Fibroblast of lung (primary cell): ENCODE results near the gene CEP72. TPM values are rescaled to one million over a fixed set of nuclear protein-coding genes. Genes with fewer than 3 reads are reported as not detected.

ENCODE experiments used
- DNase-seq, 2 donors: peaks; one replicate each; pipeline versions ENCODE4 v3.0.0 to v3.0.0-alpha.2; 2010; ENCODE audit warnings: low read depth in 2 of 2
- H2AFZ ChIP-seq: 2 replicates; pipeline ENCODE4 v1.5.1; 2012; ENCODE audit warnings: low read length, control low read depth, inconsistent platforms
- H3K27ac ChIP-seq: 2 replicates; pipeline ENCODE4 v1.5.1; 2011; ENCODE audit warnings: low read length, control low read depth; ENCODE audit not compliant: insufficient read depth
- H3K27me3 ChIP-seq: 2 replicates; pipeline ENCODE4 v1.5.1; 2011; ENCODE audit warnings: mild to moderate bottlenecking, low read length; ENCODE audit not compliant: control insufficient read depth, insufficient read depth
- H3K36me3 ChIP-seq: 2 replicates; pipeline ENCODE4 v1.5.1; 2011; ENCODE audit warnings: low read length; ENCODE audit not compliant: control insufficient read depth, insufficient read depth
- H3K4me1 ChIP-seq: 2 replicates; pipeline ENCODE4 v1.5.1; 2011; ENCODE audit warnings: low read length; ENCODE audit not compliant: control insufficient read depth, insufficient read depth; ENCODE audit errors: extremely low read depth
- H3K4me2 ChIP-seq: 2 replicates; pipeline ENCODE4 v1.5.1; 2011; ENCODE audit warnings: low read length, control low read depth; ENCODE audit not compliant: insufficient read depth; ENCODE audit errors: extremely low read depth
- H3K4me3 ChIP-seq, 4 experiments: fragments of 200-600 bp in 1 of 4; sonication (generic) in 1 of 4; replicated peaks in 1 of 4; 2 replicates each; pipeline ENCODE4 v1.5.1; 2011 to 2016; ENCODE audit warnings: low read length in 4 of 4, low read depth in 3 of 4, mild to moderate bottlenecking in 3 of 4, control low read depth in 2 of 4, inconsistent platforms in 1 of 4, mixed read lengths in 1 of 4; ENCODE audit not compliant: insufficient read depth in 1 of 4; ENCODE audit errors: control extremely low read depth in 1 of 4
- H3K79me2 ChIP-seq: 2 replicates; pipeline ENCODE4 v1.5.1; 2012; ENCODE audit warnings: mild to moderate bottlenecking, low read length, inconsistent platforms; ENCODE audit not compliant: control insufficient read depth, insufficient read depth
- H3K9ac ChIP-seq: 2 replicates; pipeline ENCODE4 v1.5.1; 2011; ENCODE audit warnings: mild to moderate bottlenecking, low read length, control low read depth; ENCODE audit not compliant: insufficient read depth
- H3K9me3 ChIP-seq: 2 replicates; pipeline ENCODE4 v1.5.1; 2012; ENCODE audit warnings: low read depth, low read length; ENCODE audit not compliant: control insufficient read depth, insufficient read depth
- H4K20me1 ChIP-seq: 2 replicates; pipeline ENCODE4 v1.5.1; 2011; ENCODE audit warnings: low read length; ENCODE audit not compliant: control insufficient read depth, insufficient read depth; ENCODE audit errors: extremely low read depth
- EZH2 ChIP-seq: IDR thresholded peaks from 2 replicates; pipeline ENCODE4 v1.5.1; 2012; ENCODE audit warnings: low read length, control low read depth, mild to moderate bottlenecking; ENCODE audit errors: missing control alignments
- polyA plus RNA-seq, 2 donors: library from polyadenylated mRNA; depleted of rRNA in 1 of 2; stranded (reverse) in 1 of 2; unstranded in 1 of 2; fragments of >200 nt; gene quantifications; 2 replicates each; pipeline ENCODE4 v1.2.1, GENCODE V29; 2011 to 2012; ENCODE audit warnings: missing spikeins in 1 of 2
- total RNA-seq: library from RNA; depleted of rRNA; stranded (reverse); fragments of >200 nt; gene quantifications from 2 replicates; pipeline ENCODE4 v1.2.1, GENCODE V29; 2014
- TF ChIP-seq, protein P1 (sequence below), 2 donors: IDR thresholded peaks in 1 of 2; conservative IDR thresholded peaks in 1 of 2; 1 replicate in 1 of 2; 2 replicates in 1 of 2; pipeline ENCODE4 v1.5.1; 2011 to 2012; ENCODE audit warnings: low read length in 2 of 2, control low read depth in 1 of 2, inconsistent platforms in 1 of 2, low read depth in 1 of 2, mild to moderate bottlenecking in 1 of 2

Gene CEP72
- total and polyA plus RNA-seq, 2 donors (not counting 1 experiment from before 2014, with no cell fraction given), result 0.92 to 2.5 TPM

DNA sequence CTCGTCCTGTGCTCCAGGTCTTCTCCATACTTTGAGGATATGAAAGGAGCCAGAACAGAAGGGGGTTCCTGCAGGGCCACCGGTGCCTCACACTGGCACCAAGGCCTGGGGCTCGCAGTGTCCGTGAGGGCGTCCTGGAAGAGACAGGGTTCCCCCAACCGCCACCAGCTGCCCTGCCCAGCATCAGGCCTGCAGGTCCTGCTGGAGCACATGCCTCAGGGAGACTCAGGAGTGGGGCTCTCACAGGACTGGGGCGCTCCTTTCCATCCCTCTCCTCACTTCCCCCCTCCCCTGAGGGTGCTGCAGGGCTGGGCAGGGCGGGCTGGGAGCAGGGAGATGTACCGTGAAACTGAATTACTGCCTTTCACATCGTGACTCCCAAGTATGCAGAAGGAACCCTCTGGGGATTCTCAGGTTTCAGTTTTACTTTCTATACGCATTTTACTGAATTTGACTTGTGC is 31.7 kb downstream of the CEP72 start:
- Histone ChIP-seq H3K4me3 (no peak overlapping the region), H4K20me1 (no peaks in the 10 kb centered on the region), H3K4me1 (no peaks in the 10 kb centered on the region), H3K27me3 (no peaks in the 10 kb centered on the region), H3K9me3 (no peaks in the 10 kb centered on the region), H3K79me2 (no peaks in the 10 kb centered on the region), H3K4me2 (no peak overlapping the region), H2AFZ (no peak overlapping the region), H3K27ac (no peak overlapping the region), H3K9ac (no peak overlapping the region), H3K36me3 (peaks cover 17% of the 10 kb centered on the region)
- no peak for TF ChIP-seq EZH2
- TF ChIP-seq, protein P1, sequence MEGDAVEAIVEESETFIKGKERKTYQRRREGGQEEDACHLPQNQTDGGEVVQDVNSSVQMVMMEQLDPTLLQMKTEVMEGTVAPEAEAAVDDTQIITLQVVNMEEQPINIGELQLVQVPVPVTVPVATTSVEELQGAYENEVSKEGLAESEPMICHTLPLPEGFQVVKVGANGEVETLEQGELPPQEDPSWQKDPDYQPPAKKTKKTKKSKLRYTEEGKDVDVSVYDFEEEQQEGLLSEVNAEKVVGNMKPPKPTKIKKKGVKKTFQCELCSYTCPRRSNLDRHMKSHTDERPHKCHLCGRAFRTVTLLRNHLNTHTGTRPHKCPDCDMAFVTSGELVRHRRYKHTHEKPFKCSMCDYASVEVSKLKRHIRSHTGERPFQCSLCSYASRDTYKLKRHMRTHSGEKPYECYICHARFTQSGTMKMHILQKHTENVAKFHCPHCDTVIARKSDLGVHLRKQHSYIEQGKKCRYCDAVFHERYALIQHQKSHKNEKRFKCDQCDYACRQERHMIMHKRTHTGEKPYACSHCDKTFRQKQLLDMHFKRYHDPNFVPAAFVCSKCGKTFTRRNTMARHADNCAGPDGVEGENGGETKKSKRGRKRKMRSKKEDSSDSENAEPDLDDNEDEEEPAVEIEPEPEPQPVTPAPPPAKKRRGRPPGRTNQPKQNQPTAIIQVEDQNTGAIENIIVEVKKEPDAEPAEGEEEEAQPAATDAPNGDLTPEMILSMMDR (conservative IDR thresholded peaks at IDR 0.05 in 1 of 2, IDR thresholded peaks at IDR 0.05 in 1 of 2; ENCODE audit: low read depth in 1 of 2, low read length in 2 of 2), result no peak
- no peak for DNase-seq

DNA sequence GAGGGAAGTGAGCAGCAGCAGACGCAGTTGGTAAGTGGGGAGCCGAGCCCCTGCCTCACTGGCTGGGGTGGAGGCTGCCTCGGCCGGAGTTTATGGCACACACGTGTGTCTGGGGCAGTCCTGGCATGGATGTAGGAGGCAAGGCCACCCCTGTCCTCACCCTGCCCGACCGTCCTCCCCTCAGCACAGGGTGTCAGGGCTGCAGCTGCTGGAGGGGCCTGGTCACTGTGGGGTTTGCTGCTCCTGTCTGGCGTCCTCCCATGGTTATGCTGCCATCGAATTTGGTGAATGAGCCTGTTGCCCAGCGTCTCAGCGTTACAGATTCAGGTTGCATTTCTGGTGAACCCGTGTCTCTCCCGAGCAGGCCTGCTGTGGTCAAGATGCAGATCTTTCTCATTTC is 32.4 kb downstream of the CEP72 start:
- H3K9me3 ChIP-seq, result no peaks in the 10 kb centered on the region

DNA sequence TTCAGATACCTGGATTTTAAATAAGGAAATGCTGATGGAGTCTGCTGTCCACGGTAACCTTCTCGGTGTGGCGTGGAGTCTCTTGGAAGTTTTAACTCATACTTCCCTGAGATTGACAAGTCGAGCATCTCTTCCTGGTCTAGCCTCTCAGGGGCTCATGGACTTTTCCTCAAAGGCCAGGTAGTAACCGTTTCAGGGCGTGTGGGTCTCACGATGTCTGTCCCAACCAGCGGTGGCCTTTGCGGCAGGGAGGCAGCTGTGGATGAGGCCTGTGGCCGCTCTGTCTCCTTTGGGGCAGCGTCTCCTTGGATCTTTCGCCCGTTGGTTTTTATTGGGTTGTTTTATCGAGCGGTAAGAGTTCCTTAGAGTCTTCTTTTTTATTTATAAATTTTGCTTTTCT is 32.8 kb downstream of the CEP72 start:
- Histone ChIP-seq H3K4me1 (no peaks in the 10 kb centered on the region), H3K9ac (no peak overlapping the region), H2AFZ (no peak overlapping the region), H3K4me3 (no peak overlapping the region), H4K20me1 (no peaks in the 10 kb centered on the region), H3K27ac (no peak overlapping the region), H3K36me3 (peaks cover 17% of the 10 kb centered on the region), H3K9me3 (no peaks in the 10 kb centered on the region), H3K79me2 (no peaks in the 10 kb centered on the region), H3K27me3 (no peaks in the 10 kb centered on the region), H3K4me2 (no peak overlapping the region)
- no peak for DNase-seq
- TF ChIP-seq EZH2, result no peak
- TF ChIP-seq, protein P1 (conservative IDR thresholded peaks at IDR 0.05 in 1 of 2, IDR thresholded peaks at IDR 0.05 in 1 of 2; ENCODE audit: low read depth in 1 of 2, low read length in 2 of 2), result no peak

More for the DNA sequence above, 32.4 kb downstream of the CEP72 start:
- Histone ChIP-seq H3K4me3 (no peak overlapping the region), H3K79me2 (no peaks in the 10 kb centered on the region), H3K27ac (no peak overlapping the region), H3K4me1 (no peaks in the 10 kb centered on the region), H3K9ac (no peak overlapping the region), H3K36me3 (peaks cover 17% of the 10 kb centered on the region), H3K27me3 (no peaks in the 10 kb centered on the region), H4K20me1 (no peaks in the 10 kb centered on the region), H2AFZ (no peak overlapping the region), H3K4me2 (no peak overlapping the region)
- DNase-seq, result no peak
- TF ChIP-seq EZH2, result no peak
- TF ChIP-seq, protein P1 (conservative IDR thresholded peaks at IDR 0.05 in 1 of 2, IDR thresholded peaks at IDR 0.05 in 1 of 2; ENCODE audit: low read depth in 1 of 2, low read length in 2 of 2), result no peak
